ENCODE measurements around the gene AMMECR1. TPM values are rescaled to one million over a fixed set of nuclear protein-coding genes. Genes with fewer than 3 reads are reported as not detected.

AMMECR1 gene
- total RNA-seq, 1 experiment from 2014 or later, result 15.0 TPM

DNA sequence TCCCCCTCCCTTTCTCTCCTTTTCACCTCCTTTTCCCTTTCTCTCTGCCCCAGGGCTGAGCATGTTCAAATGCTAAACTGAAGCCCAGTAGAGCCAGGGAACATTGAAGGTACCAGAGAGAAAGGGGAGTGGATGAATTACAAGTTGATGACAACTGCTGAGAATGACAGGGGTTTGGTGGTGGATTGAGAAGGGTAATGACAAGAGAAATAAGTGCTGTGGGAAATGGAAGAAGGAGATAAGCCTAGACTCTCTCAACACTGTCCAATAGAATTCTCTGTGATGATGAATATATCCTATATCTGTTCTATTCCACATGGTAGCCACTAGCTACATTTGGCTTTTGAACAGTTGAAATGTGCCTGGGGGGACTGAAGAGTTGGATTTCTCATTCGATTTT lies 160.4 kb downstream of the AMMECR1 start:
- H3K27ac ChIP-seq (ENCODE audit: low read length), result no peak overlapping the region
- in situ Hi-C loops (cut with HindIII; ENCODE audit: low pct_unique_long_range_greater_than_20kb, low sequenced_read_pairs), result no loop called here
- TF ChIP-seq SIN3A (IDR thresholded peaks at IDR 0.05; ENCODE audit: borderline replicate concordance, insufficient read depth, low read depth, low read length) (no peak), REST (IDR thresholded peaks at IDR 0.05; ENCODE audit: insufficient read depth in 1 of 2, low read depth in 2 of 2, low read length in 1 of 2) (no peak), POLR2AphosphoS5 (IDR thresholded peaks at IDR 0.05; ENCODE audit: low read depth, low read length) (no peak), TCF7L2 (IDR thresholded peaks at IDR 0.05; ENCODE audit: low read depth, low read length) (no peak), CTCF (IDR thresholded peaks at IDR 0.05) (no peak)
- H3K4me3 ChIP-seq (ENCODE audit: low read depth in 2 of 2, low read length in 2 of 2), result no peak overlapping the region
- H3K9me3 ChIP-seq (ENCODE audit: control insufficient read depth, insufficient read depth, low read depth, low read length), result no peaks in the 10 kb centered on the region
- no TSS peak for BruUV-seq (replicated peaks)
- no peak for ATAC-seq
- no peaks in the 10 kb centered on the region for H3K27me3 ChIP-seq (ENCODE audit: control insufficient read depth, insufficient read depth, low read length)
- intact Hi-C loops (cut with micrococcal nuclease; ENCODE audit: unreplicated experiment), result no loop called here
- CTCF ChIA-PET, result no interaction called here
- H3K4me1 ChIP-seq (ENCODE audit: control insufficient read depth, insufficient read depth, low read length), result no peaks in the 10 kb centered on the region
- no peaks in the 10 kb centered on the region for H3K36me3 ChIP-seq (ENCODE audit: control insufficient read depth, insufficient read depth, low read length)
- no peak for DNase-seq (ENCODE audit: low read depth, low spot score)
- POLR2A ChIA-PET, result no interaction called here

DNA sequence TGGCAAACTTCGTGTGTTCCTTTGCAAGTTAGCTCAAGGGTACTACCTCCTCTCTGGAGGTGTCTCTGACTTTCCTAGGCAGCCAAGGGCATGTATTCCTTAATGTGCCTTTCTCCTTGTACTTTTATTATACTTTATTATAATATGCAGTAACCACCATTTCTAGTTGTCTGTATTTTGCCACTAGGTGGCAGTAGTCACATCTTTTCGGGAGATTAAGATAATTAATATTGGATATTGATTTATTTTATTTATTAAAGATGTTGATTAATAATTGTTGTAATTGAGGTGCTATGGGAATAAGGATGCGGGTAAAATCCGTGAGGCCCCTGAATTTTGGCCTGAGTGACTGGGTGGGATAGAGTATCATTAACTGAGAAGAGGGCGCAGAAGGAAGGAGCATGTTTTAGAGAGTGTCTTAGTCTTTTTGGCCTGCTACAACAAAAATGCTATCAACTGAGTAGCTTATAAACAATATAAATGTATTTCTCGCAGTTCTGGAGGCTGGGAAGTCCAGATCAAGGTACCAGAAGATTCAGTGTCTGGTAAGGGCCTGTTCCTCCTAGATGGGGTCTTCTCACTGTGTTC lies 161.6 kb downstream of the AMMECR1 start:
- H3K27ac ChIP-seq (ENCODE audit: low read length), result no peak overlapping the region
- TF ChIP-seq CTCF (IDR thresholded peaks at IDR 0.05) (peak; percentile 67), POLR2AphosphoS5 (IDR thresholded peaks at IDR 0.05; ENCODE audit: low read depth, low read length) (no peak), SIN3A (IDR thresholded peaks at IDR 0.05; ENCODE audit: borderline replicate concordance, insufficient read depth, low read depth, low read length) (no peak), TCF7L2 (IDR thresholded peaks at IDR 0.05; ENCODE audit: low read depth, low read length) (no peak), REST (IDR thresholded peaks at IDR 0.05; ENCODE audit: insufficient read depth in 1 of 2, low read depth in 2 of 2, low read length in 1 of 2) (no peak)
- no peaks in the 10 kb centered on the region for H3K9me3 ChIP-seq (ENCODE audit: control insufficient read depth, insufficient read depth, low read depth, low read length)
- CTCF ChIA-PET, result no interaction called here
- H3K36me3 ChIP-seq (ENCODE audit: control insufficient read depth, insufficient read depth, low read length), result no peaks in the 10 kb centered on the region
- intact Hi-C loops (cut with micrococcal nuclease; ENCODE audit: unreplicated experiment), result no loop called here
- H3K4me1 ChIP-seq (ENCODE audit: control insufficient read depth, insufficient read depth, low read length), result no peaks in the 10 kb centered on the region
- BruUV-seq (replicated peaks), result no TSS peak
- H3K27me3 ChIP-seq (ENCODE audit: control insufficient read depth, insufficient read depth, low read length), result no peaks in the 10 kb centered on the region
- in situ Hi-C loops (cut with HindIII; ENCODE audit: low pct_unique_long_range_greater_than_20kb, low sequenced_read_pairs), result no loop called here
- DNase-seq (ENCODE audit: low read depth, low spot score) (no peak), ATAC-seq (no peak)
- POLR2A ChIA-PET, result no interaction called here
- H3K4me3 ChIP-seq (ENCODE audit: low read depth in 2 of 2, low read length in 2 of 2), result no peak overlapping the region

Data from Panc1 (cell line).